GM21737 (cell line): ENCODE measurements around the gene CPOX.
A peak's percentile ranks its signal among the peaks of the same experiment; 100 is the strongest.
"Not testable (repeated sequence)": the region's sequence is repeated elsewhere in the genome, so short reads cannot be mapped to it uniquely, and the experiment has no call there.

ENCODE experiments used
- ATAC-seq: cut with Tn5 transposase; IDR thresholded peaks from one replicate; pipeline ENCODE4 v1.9.1; 2021; ENCODE audit warnings: mild to moderate bottlenecking, moderate library complexity; ENCODE audit not compliant: unreplicated experiment

Gene CPOX

GRCh38 chr3:98593046-98593936 is at the start of gene CPOX:
Gene CPOX, minus strand, starts transcription at chr3:98593611. Its CDS starts 107 bp downstream, at chr3:98593504.
- peak; percentile 97 for ATAC-seq

GRCh38 chr3:98642769-98643168 is 49.4 kb upstream of the CPOX start:
- ATAC-seq: not testable (repeated sequence)

GRCh38 chr3:98641756-98642155 is 48.3 kb upstream of the CPOX start:
- ATAC-seq: not testable (repeated sequence)

DNA sequence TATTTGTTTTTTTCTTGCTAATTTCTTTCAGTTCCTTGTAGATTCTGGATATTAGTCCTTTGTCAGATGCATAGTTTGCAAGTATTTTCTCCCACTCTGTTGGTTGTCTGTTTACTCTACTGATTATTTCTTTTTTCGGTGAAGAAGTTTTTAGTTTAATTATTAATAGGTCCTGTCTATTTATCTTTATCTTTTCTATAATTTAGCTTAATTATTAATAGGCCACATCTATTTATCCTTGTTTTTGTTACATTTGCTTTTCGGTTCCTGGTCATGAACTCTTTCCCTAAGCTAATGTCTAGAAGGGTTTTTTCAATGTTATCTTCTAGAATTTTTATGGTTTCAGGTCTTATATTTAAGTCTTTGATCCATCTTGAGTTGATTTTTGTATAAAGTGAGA is 45.1 kb upstream of the CPOX start:
- ATAC-seq: not testable (repeated sequence)

- no peak for ATAC-seq
These were observed 37.0 kb upstream of the CPOX start for GRCh38 chr3:98630416-98630815.

GRCh38 chr3:98628317-98628716 is 34.9 kb upstream of the CPOX start:
- ATAC-seq: no peak

GRCh38 chr3:98626151-98626550 is 32.7 kb upstream of the CPOX start:
- no peak for ATAC-seq

DNA sequence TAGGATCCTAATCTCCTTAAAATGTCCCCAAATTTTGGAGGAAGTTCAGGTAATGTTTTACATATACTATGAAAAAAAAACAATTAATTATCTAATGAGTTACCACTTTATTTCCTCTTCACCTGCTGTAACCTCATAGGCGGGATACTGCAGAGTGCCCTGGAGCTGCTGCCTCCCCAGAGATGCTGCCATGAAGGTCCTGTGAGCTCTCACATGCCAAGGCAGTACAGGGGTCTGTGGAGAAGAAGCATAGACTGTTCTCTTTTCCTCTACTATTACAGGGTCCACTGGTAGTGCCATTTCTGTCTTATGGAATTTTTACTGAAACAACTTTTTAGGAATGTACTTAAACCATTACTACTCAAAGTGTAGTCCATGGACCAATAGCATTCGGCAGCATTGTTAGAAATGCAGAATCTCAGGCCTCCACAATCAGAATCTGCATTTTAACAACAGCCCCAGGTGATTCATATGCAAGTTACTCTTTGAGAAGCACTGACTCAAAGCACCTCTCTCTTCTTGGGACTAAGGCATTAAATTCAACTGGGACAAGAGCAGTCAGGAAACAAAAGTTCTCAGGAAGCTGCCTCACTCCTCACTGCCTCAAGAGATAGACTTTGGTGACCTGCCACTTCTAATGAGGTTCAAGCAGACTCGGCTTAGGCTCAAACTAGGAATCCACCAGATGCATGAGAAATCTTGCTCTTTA is 30.3 kb upstream of the CPOX start:
- no peak for ATAC-seq

DNA sequence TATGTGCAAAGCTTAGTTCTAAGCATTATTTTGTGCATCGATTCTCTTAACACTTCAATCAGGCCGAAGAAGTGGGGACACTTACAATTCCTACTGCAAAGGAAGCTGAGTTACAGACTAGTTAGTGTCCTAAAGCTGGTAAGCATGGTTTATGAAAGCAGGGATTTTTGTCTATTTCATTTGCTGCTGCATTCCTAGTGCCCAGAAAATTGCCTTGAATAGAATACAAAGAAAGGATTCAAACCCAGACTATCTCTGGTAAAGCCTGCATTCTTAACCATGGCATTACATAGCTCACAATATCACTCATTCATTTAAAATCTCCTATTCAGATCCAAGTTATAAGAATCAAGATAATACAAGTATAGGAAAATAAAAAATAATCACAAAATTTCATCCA is 24.4 kb upstream of the CPOX start:
- no peak for ATAC-seq

DNA sequence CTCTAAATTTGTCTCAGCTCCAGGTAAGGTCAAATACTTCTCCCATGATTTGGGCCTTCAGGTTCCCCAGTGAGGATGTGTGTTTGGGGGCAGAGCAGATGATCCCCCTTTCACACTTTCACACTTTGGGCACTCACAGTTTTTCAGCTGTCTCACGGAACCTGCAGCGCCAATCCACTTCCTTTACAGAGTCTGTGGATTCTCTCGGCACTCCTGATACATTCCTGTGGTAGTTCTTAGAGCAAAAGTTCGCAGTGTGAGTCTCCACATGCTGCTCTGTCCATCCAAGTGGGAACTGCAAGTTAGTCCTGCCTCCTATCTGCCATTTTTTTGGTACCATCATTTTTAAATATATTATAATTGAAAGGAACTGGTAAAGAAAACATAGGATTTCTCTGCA is 20.2 kb upstream of the CPOX start:
- ATAC-seq: no peak

GRCh38 chr3:98612996-98613517 is 19.6 kb upstream of the CPOX start:
- no peak for ATAC-seq

GRCh38 chr3:98612587-98612986 is 19.2 kb upstream of the CPOX start:
- no peak for ATAC-seq

DNA sequence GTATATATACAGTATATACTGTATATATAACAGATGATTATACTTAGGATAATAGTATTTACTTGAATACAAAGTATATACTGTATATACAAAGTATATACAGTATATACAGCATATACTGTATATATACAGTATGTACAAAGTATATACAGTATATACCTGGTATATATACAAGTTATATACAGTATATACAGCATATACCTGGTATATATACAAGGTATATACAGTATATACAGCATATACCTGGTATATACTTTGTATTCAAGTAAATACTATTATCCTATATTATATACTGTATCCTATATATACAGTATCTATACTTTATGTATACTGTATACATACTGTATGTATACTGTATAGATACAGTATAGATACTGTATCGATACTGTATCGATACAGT is 14.6 kb upstream of the CPOX start:
- ATAC-seq: no peak

DNA sequence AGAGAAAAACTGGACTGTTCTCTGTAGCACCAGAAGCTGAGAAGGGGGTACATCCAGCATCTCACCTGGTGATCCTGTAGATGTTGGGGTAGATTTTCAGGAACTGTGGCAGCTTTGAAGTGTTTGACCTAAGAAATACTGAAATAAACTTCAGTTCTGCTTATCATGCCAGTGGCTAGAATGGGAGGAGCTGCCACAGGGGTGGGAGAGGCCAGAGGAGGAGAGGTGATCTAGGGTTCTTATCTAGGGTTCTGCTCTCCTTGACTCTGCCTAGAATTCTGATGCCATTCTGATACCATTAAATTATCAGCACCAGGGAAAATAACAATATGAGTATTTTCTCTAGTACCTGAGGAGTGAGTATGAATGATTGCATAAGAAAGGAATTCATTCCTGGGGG is 10.2 kb upstream of the CPOX start:
- ATAC-seq: no peak

- peak; percentile 53 for ATAC-seq
These were observed 8.8 kb upstream of the CPOX start for GRCh38 chr3:98602078-98602678.

DNA sequence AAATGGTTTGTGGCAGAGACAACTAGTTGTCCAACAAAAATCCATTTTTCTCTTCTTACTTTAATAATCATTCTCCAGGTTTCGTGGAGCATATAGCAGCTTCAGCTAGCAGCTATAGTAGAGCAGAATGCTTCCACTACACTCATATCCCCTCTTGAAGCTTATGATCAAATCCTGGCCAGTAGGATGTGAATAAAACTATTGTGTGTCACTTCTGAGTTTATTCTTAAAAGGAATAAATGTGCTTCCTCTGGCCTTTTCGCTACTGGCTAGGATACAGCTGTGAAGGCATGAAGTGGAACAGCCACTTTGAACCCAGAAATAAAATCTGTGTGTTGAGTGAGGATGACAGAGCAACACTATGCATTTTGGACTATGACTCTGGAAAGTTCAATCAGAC is 7.8 kb upstream of the CPOX start:
- no peak for ATAC-seq

DNA sequence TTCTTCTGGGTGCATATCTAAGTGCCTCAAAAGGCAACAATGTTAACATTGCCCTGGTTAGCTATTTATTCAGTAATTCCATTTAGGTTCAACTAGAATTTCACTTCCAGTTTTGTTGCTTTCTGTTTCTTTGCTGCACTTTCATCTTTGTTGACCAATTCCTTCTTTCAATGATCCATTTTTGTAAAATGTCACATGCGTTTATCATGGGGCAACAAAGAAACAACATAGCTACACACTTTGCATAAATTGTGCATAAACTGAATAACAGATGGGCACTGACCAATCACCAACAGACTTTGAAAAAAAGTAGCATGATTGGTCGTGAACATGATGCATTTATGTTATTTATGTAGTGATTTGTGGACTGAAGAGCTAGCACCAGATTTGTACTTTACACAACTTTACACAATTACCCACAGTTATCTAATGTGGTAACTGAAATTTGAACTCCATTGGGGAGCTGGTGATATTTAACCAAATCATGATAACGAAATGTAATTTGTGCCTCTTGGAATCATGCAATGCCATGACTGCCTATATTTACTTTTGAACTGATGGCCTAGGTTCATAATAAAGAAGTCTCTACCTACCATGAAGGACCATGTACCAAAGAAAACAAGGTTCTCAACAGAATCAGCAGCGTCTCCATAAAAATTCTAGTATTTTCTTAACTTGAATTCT is 7.1 kb upstream of the CPOX start:
- ATAC-seq: peak; percentile 54

DNA sequence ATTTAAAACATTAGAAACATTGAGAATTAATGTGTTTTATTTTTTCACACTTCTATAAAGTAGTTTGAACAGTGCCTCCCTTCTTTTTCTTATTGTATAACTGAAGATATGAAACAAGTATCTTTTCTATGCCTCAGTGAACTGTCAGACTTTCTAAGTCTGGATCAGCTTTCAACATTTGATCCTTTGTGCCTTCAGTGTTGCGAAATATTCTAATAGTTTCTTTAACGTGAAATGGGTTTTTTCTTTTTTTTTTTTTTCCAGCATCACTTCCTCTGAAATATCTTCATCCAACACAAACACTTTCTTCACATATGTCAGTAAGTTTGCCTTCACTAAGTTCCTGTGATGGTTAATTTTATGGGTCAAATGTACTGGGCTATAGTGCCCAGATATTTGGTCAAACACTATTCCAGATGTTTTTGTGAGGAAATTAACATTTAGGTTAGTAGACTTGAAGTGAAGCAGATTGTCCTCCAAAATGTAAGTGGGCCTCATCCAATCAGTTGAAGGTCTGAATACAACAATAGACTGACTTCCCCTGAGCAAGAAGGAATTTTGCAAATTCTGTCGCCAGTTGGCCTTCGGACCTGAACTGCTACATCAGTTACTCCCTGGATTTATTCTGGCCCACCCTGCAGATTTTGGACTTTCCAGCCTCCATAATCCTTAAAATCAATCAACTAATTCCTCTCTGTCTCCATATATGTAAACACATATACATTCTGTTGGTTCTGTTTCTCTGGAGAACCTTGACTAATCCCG is 6.4 kb upstream of the CPOX start:
- no peak for ATAC-seq

DNA sequence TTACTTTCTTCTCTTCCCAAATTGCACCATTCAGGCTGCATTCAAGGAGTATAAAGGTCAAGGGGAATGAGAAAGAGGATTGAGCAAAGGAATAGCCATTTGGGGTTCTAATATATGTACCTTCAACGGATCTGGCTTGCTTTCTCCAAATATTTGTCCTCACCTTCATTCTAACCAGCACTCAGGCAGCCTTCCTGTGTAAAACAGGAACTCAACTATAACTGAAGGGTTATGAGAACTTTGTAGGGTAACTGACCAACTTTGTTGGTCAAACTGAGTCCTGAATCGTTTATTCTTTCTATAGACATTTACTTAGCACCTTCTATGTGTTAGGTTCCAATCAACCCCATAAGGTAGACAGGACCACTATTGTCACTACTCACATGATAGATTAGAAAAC is 5.1 kb upstream of the CPOX start:
- ATAC-seq: no peak
